Measurements from ENCODE around the gene MTX2.

DNA sequence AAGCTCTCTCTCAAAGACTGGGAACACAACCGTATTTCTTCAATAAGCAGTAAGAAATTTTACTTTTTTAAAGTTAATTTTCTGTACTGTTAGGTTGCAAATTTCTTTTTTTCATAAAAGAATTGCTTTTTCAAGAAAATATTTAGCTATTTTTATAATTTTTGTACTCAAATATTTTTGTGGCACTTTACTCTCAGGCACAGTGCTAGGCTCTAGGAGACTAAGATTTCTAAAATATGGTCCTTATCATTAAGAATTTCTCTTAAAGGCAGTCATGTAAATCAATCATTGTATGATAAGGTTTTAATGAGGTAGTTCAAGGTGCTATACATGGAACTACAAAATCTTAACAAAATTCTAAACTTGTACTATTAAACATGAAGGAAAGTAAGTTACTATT lies 61.4 kb downstream of the MTX2 start:
- TF ChIP-seq POLR2A (IDR thresholded peaks at IDR 0.05) = no peak
- TF ChIP-seq, protein P1, sequence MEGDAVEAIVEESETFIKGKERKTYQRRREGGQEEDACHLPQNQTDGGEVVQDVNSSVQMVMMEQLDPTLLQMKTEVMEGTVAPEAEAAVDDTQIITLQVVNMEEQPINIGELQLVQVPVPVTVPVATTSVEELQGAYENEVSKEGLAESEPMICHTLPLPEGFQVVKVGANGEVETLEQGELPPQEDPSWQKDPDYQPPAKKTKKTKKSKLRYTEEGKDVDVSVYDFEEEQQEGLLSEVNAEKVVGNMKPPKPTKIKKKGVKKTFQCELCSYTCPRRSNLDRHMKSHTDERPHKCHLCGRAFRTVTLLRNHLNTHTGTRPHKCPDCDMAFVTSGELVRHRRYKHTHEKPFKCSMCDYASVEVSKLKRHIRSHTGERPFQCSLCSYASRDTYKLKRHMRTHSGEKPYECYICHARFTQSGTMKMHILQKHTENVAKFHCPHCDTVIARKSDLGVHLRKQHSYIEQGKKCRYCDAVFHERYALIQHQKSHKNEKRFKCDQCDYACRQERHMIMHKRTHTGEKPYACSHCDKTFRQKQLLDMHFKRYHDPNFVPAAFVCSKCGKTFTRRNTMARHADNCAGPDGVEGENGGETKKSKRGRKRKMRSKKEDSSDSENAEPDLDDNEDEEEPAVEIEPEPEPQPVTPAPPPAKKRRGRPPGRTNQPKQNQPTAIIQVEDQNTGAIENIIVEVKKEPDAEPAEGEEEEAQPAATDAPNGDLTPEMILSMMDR (IDR thresholded peaks at IDR 0.05) = no peak

All from body of pancreas (tissue), 4 donors.